Measurements from ENCODE around the gene SLC6A9. TPM values are rescaled to one million over a fixed set of nuclear protein-coding genes. Genes with fewer than 3 reads are reported as not detected.

Gene SLC6A9
- total RNA-seq, 1 donor from 2014 or later: 24.3 TPM

DNA sequence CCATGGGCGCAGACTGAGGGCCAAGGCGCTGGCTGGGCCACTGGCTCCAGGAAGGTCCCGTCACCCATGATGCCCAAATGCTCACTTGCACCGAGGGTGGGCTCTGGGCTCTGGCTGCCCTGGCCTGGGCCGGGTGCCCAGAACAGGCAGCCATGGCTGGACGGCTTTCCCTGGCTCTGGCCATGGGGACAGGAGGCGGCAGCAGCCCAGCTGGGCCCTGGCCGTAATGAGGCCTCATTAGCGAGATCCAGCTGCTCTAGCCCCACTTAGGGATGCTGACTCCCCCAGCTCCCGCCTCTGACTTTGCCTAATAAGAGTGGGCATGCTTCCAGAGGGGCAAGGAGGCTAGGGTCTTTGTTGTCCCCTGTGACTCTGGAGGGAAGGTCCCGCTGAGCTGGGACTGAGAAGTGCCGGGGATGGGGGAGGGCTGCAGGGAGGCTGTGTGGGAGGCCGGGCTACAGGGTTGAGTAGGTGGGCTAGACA lies 11.8 kb downstream of the SLC6A9 start:
- Histone ChIP-seq H3K27ac (no peak overlapping the region), H3K9me3 (no peaks in the 10 kb centered on the region), H3K4me1 (peaks cover 43% of the 10 kb centered on the region), H3K36me3 (peaks cover 0 to 12% of the 10 kb centered on the region in 2 donors), H3K27me3 (no peaks in the 10 kb centered on the region), H3K4me3 (no peak overlapping the region)
- intact Hi-C loops (cut with DNase I): no loop called here
- TF ChIP-seq POLR2AphosphoS5 (IDR thresholded peaks at IDR 0.05; ENCODE audit: insufficient read depth in 1 of 2, low read depth in 1 of 2) (no peak), POLR2A (IDR thresholded peaks at IDR 0.05) (no peak)
- TF ChIP-seq, protein P1, sequence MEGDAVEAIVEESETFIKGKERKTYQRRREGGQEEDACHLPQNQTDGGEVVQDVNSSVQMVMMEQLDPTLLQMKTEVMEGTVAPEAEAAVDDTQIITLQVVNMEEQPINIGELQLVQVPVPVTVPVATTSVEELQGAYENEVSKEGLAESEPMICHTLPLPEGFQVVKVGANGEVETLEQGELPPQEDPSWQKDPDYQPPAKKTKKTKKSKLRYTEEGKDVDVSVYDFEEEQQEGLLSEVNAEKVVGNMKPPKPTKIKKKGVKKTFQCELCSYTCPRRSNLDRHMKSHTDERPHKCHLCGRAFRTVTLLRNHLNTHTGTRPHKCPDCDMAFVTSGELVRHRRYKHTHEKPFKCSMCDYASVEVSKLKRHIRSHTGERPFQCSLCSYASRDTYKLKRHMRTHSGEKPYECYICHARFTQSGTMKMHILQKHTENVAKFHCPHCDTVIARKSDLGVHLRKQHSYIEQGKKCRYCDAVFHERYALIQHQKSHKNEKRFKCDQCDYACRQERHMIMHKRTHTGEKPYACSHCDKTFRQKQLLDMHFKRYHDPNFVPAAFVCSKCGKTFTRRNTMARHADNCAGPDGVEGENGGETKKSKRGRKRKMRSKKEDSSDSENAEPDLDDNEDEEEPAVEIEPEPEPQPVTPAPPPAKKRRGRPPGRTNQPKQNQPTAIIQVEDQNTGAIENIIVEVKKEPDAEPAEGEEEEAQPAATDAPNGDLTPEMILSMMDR (IDR thresholded peaks at IDR 0.05): no peak
- DNase-seq (ENCODE audit: extremely low spot score in 2 of 2): no peak

DNA sequence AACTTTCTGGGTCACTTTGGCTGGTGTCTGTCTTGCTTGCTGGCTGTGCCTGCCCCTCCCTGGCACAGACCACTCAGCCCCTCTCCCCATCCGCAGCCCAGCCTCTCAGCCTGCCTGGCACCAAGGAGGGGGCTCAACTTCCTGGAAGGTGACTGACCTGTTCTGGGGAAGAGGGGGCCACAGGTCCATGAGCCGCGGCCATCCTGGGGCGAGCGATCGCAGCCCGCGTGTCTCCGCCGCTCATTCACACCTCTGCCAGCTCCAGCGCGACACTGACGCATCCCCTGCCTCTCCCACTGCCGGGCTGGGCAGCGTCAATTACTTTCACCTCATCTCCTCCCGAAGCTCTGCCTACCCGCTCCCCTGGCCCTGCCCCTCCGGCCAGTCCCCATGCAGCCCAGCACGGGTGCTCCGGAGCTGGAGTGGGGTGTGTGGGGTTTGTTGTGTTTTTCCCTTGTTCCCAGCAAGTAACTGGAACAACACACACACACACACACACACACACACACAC lies 14.3 kb downstream of the SLC6A9 start:
- H3K27me3 ChIP-seq: no peaks in the 10 kb centered on the region
- peaks cover 52% of the 10 kb centered on the region for H3K4me1 ChIP-seq
- no peaks in the 10 kb centered on the region for H3K9me3 ChIP-seq
- intact Hi-C loops (cut with DNase I): no loop called here
- no peak overlapping the region for H3K27ac ChIP-seq
- peaks cover 0 to 8% of the 10 kb centered on the region in 2 donors for H3K36me3 ChIP-seq
- no peak overlapping the region for H3K4me3 ChIP-seq
- DNase-seq (ENCODE audit: extremely low spot score in 2 of 2): no peak
- TF ChIP-seq, protein P1 (IDR thresholded peaks at IDR 0.05): no peak
- TF ChIP-seq POLR2A (IDR thresholded peaks at IDR 0.05) (no peak), POLR2AphosphoS5 (IDR thresholded peaks at IDR 0.05; ENCODE audit: insufficient read depth in 1 of 2, low read depth in 1 of 2) (no peak)

DNA sequence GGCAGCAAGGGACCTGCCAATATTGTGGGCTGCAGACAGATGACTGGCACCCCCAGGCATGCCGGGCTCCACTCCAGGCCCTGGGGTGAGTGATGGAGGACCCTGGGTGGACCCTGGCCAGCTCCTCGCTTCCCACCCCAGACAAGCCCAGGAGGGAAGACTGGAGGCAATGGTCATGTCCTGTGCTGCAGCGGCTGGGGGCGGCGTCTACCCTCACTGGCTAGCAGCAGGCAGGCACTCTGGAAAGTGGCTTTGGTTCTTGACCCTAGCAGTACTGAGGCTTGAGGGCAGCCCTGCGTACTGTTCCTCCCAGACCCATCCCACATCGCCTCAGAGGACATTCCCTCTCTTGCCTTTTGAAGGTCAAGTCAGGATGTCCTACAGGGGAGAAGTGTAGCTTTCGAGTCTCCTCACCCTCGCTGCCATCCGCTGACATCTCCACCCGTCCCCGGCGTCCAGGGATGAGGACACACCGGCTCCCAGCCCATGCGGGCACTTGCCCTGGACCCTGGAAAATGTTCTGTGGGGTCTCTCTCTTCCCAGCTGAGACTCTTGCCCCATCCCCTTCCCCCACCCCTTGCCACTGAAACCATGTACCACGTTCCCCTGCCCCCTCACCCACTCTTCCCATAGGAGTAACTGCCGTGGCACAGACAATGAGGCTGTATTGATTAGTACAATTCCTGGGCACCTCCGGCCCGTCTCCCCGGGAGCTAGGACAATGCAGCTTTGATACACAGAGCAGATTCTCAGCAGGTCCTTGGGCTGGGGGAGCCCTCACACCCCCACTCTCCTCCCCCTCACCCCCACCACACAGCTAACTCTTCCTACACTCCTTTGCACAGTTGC lies 15.0 kb downstream of the SLC6A9 start:
- DNase-seq (ENCODE audit: extremely low spot score in 2 of 2): no peak
- H3K4me1 ChIP-seq: peaks cover 45% of the 10 kb centered on the region
- no peak overlapping the region for H3K4me3 ChIP-seq
- H3K9me3 ChIP-seq: no peaks in the 10 kb centered on the region
- peaks cover 0 to 6% of the 10 kb centered on the region in 2 donors for H3K36me3 ChIP-seq
- H3K27me3 ChIP-seq: no peaks in the 10 kb centered on the region
- intact Hi-C loops (cut with DNase I): no loop called here
- TF ChIP-seq, protein P1 (IDR thresholded peaks at IDR 0.05): no peak
- TF ChIP-seq POLR2AphosphoS5 (IDR thresholded peaks at IDR 0.05; ENCODE audit: insufficient read depth in 1 of 2, low read depth in 1 of 2) (no peak), POLR2A (IDR thresholded peaks at IDR 0.05) (no peak)
- no peak overlapping the region for H3K27ac ChIP-seq

DNA sequence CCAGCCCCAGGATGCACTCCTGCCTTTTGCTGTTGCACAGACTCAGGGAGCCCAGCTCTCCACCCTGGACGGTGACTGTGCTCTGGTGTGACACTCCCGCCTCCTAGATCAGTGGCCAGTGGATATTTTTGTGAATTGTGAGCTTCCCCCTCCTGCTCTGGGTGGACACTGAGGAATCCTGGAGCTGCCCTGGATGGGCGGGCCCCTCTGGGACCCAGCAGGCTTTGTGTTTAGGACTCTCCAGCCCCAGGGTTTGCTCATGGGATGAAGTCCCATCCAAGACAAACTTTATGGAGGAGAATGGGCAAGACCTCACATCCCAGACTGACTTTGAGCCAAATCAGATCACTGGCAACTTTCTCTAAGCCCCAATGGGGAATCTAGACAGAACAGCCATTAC lies 16.1 kb downstream of the SLC6A9 start:
- no peaks in the 10 kb centered on the region for H3K27me3 ChIP-seq
- H3K9me3 ChIP-seq: no peaks in the 10 kb centered on the region
- no peak for DNase-seq (ENCODE audit: extremely low spot score in 2 of 2)
- no peak overlapping the region for H3K27ac ChIP-seq
- no peak overlapping the region for H3K4me3 ChIP-seq
- H3K4me1 ChIP-seq: peaks cover 38% of the 10 kb centered on the region
- intact Hi-C loops (cut with DNase I): no loop called here
- TF ChIP-seq, protein P1 (IDR thresholded peaks at IDR 0.05): no peak
- TF ChIP-seq POLR2AphosphoS5 (IDR thresholded peaks at IDR 0.05; ENCODE audit: insufficient read depth in 1 of 2, low read depth in 1 of 2) (no peak), POLR2A (IDR thresholded peaks at IDR 0.05) (no peak)
- H3K36me3 ChIP-seq: no peaks in the 10 kb centered on the region
